ENCODE results near the gene ANO7. TPM values are rescaled to one million over a fixed set of nuclear protein-coding genes. Genes with fewer than 3 reads are reported as not detected.

The ANO7 gene
- total and polyA plus RNA-seq, 7 donors, result 0.41 to 39.2 (median 3.9) TPM; not detected in 2

- WGBS, 2 donors, result 82 to 86% methylated on average over 19 of the region's 19 CpGs
- Histone ChIP-seq H3K36me3 (peaks cover 37 to 69% (median 55%) of the 10 kb centered on the region in 4 donors), H3K9me3 (no peaks in the 10 kb centered on the region), H3K27me3 (no peaks in the 10 kb centered on the region), H3K4me3 (no peak overlapping the region), H3K27ac (no peak overlapping the region), H3K4me1 (peaks cover 0 to 14% (median 8%) of the 10 kb centered on the region in 4 donors)
- intact Hi-C loops (cut with DNase I), result no loop called here
- DNase-seq, result no peak
- TF ChIP-seq EP300 (IDR thresholded peaks at IDR 0.05), result no peak
- TF ChIP-seq, protein P1, sequence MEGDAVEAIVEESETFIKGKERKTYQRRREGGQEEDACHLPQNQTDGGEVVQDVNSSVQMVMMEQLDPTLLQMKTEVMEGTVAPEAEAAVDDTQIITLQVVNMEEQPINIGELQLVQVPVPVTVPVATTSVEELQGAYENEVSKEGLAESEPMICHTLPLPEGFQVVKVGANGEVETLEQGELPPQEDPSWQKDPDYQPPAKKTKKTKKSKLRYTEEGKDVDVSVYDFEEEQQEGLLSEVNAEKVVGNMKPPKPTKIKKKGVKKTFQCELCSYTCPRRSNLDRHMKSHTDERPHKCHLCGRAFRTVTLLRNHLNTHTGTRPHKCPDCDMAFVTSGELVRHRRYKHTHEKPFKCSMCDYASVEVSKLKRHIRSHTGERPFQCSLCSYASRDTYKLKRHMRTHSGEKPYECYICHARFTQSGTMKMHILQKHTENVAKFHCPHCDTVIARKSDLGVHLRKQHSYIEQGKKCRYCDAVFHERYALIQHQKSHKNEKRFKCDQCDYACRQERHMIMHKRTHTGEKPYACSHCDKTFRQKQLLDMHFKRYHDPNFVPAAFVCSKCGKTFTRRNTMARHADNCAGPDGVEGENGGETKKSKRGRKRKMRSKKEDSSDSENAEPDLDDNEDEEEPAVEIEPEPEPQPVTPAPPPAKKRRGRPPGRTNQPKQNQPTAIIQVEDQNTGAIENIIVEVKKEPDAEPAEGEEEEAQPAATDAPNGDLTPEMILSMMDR (IDR thresholded peaks at IDR 0.05), result no peak
- no peak for TF ChIP-seq POLR2AphosphoS5 (IDR thresholded peaks at IDR 0.05)
- no peak for TF ChIP-seq POLR2A (IDR thresholded peaks at IDR 0.05)
Measured at GRCh38 chr2:241226723-241227572, 38.5 kb downstream of the ANO7 start.

GRCh38 chr2:241227594-241227993 lies 39.1 kb downstream of the ANO7 start:
- intact Hi-C loops (cut with DNase I), result no loop called here
- no peaks in the 10 kb centered on the region for H3K27me3 ChIP-seq
- no peak overlapping the region for H3K27ac ChIP-seq
- no peaks in the 10 kb centered on the region for H3K9me3 ChIP-seq
- H3K4me3 ChIP-seq, result no peak overlapping the region
- H3K4me1 ChIP-seq, result peaks cover 0 to 14% (median 8%) of the 10 kb centered on the region in 4 donors
- no peak for TF ChIP-seq POLR2AphosphoS5 (IDR thresholded peaks at IDR 0.05)
- TF ChIP-seq, protein P1 (IDR thresholded peaks at IDR 0.05), result no peak
- TF ChIP-seq EP300 (IDR thresholded peaks at IDR 0.05), result no peak
- no peak for TF ChIP-seq POLR2A (IDR thresholded peaks at IDR 0.05)
- DNase-seq, result no peak
- 90 to 93% methylated on average over 8 of the region's 8 CpGs for WGBS, 2 donors
- H3K36me3 ChIP-seq, result peaks cover 41 to 75% (median 60%) of the 10 kb centered on the region in 4 donors

- H3K27ac ChIP-seq, result no peak overlapping the region
- H3K4me1 ChIP-seq, result peaks cover 0 to 14% (median 8%) of the 10 kb centered on the region in 4 donors
- H3K27me3 ChIP-seq, result no peaks in the 10 kb centered on the region
- intact Hi-C loops (cut with DNase I), result no loop called here
- H3K9me3 ChIP-seq, result no peaks in the 10 kb centered on the region
- no peak overlapping the region for H3K4me3 ChIP-seq
- 94 to 95% methylated on average over 26 of the region's 26 CpGs for WGBS, 2 donors
- TF ChIP-seq, protein P1 (IDR thresholded peaks at IDR 0.05), result no peak
- no peak for DNase-seq
- H3K36me3 ChIP-seq, result peaks cover 48 to 82% (median 67%) of the 10 kb centered on the region in 4 donors
Measured at GRCh38 chr2:241228081-241228859, 39.8 kb downstream of the ANO7 start.

DNA sequence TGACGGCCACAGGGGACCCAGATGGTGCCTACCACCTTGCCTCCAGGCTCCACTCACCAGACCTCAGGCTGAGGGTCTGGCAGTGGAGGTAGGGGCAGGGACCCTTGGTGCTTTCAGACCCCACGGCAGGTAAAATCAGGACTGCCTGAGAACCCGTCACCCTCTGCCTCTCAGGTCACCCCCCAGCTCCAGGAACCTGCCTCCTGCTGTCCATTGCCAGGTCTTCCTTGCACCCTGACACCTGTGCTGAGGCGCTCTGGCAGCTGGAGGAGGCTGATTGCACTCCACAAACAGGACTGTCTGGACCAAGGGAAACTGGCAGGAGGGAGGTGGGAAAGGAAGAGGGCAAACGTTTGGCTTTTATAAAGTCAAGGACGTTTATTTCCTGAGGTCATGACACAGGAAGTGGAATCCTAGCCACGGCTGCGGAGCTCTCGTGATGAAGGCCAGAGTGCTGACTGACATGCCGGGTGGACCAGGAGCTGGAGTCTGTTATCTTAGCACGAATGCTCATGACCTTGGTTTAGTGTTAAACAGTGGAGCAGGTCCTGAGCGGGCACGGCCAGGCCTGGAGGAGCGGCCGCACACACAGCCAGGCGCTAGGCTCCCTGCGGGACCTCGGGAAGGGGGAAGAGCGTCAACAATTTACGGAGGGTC lies 40.5 kb downstream of the ANO7 start:
- no peak overlapping the region for H3K4me3 ChIP-seq
- H3K4me1 ChIP-seq, result peaks cover 0 to 10% (median 7%) of the 10 kb centered on the region in 4 donors
- WGBS, 2 donors, result 81 to 83% methylated on average over 20 of the region's 20 CpGs
- intact Hi-C loops (cut with DNase I), result no loop called here
- H3K9me3 ChIP-seq, result no peaks in the 10 kb centered on the region
- no peak for DNase-seq
- no peak overlapping the region for H3K27ac ChIP-seq
- TF ChIP-seq, protein P1 (IDR thresholded peaks at IDR 0.05), result no peak
- no peak for TF ChIP-seq EP300 (IDR thresholded peaks at IDR 0.05)
- no peak for TF ChIP-seq POLR2A (IDR thresholded peaks at IDR 0.05)
- TF ChIP-seq POLR2AphosphoS5 (IDR thresholded peaks at IDR 0.05), result no peak
- peaks cover 55 to 89% (median 73%) of the 10 kb centered on the region in 4 donors for H3K36me3 ChIP-seq
- H3K27me3 ChIP-seq, result no peaks in the 10 kb centered on the region

All from sigmoid colon (tissue), 7 donors.